Activated naive CD8-positive, alpha-beta T cell treated with anti-CD3 and anti-CD28 coated beads, Interleukin-2, amount 50 U/mL, for 24 hours (primary cell): ENCODE results near the gene PPP2R3B.
"Not testable (repeated sequence)": the region's sequence is repeated elsewhere in the genome, so short reads cannot be mapped to it uniquely, and the experiment has no call there.

ENCODE experiments used
- ATAC-seq: fragments of 150-1000 bp; cut with Tn5 transposase; one replicate; pipeline ENCODE4 v1.10.0; 2021
- DNase-seq: peaks from one replicate; pipeline ENCODE4 v3.0.0; 2021
- H3K27ac Mint-ChIP-seq: one replicate; pipeline ENCODE4 v1.8.0; 2021; ENCODE audit warnings: mild to moderate bottlenecking, mixed read lengths
- H3K27me3 Mint-ChIP-seq: one replicate; pipeline ENCODE4 v1.8.0; 2021; ENCODE audit warnings: mixed read lengths
- H3K36me3 Mint-ChIP-seq: one replicate; pipeline ENCODE4 v1.8.0; 2021; ENCODE audit warnings: low read depth, mixed read lengths
- H3K4me1 Mint-ChIP-seq: one replicate; pipeline ENCODE4 v1.8.0; 2021; ENCODE audit warnings: mixed read lengths
- H3K4me3 Mint-ChIP-seq: one replicate; pipeline ENCODE4 v1.8.0; 2021; ENCODE audit warnings: mild to moderate bottlenecking, moderate library complexity, mixed read lengths
- H3K9me3 Mint-ChIP-seq: one replicate; pipeline ENCODE4 v1.8.0; 2021; ENCODE audit warnings: mixed read lengths

Gene PPP2R3B

DNA sequence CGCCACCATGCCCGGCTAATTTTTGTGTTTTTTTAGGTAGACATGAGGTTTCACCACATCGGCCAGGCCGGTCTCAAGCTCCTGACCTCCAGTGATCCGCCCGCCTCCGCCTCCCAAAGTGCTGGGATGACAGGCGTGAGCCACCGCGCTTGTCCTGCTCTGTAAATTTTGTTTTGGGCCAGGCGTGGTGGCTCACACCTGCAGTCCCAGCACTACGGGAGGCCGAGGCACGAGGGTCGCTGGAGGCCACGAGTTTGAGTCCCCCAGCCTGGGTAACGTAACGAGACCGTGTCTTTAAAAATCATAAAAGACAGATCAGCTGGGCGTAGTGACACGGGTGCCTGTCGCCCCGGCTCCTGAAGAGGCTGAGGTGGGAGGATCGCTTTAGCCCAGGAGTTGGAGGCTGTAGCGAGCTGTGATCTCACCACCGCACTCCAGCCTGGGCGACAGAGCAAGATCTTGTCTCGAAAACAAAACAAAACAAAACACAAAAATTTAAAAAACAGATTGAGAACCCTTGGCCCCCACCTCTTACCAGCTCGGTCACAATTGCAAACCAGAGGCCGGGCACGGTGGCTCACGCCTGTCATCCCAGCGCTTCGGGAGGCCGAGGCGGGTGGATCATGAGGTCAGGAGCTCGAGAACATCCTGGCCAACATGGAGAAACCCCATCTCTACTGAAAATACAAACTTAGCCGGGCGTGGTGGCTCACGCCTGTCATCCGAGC is 34.0 kb upstream of the PPP2R3B start:
- H3K9me3 Mint-ChIP-seq, result no peaks in the 10 kb centered on the region
- peaks cover 3% of the 10 kb centered on the region for H3K27me3 Mint-ChIP-seq
- H3K36me3 Mint-ChIP-seq, result peaks cover 2% of the 10 kb centered on the region
- no peak overlapping the region for H3K27ac Mint-ChIP-seq
- ATAC-seq (no peak), DNase-seq (no peak)
- no peak overlapping the region for H3K4me3 Mint-ChIP-seq
- peaks cover 1% of the 10 kb centered on the region for H3K4me1 Mint-ChIP-seq

- peaks cover 6% of the 10 kb centered on the region for H3K27me3 Mint-ChIP-seq
- ATAC-seq, result no peak
- H3K9me3 Mint-ChIP-seq, result no peaks in the 10 kb centered on the region
- H3K4me1 Mint-ChIP-seq, result peaks cover 1% of the 10 kb centered on the region
- H3K4me3 Mint-ChIP-seq, result no peak overlapping the region
- no peak overlapping the region for H3K27ac Mint-ChIP-seq
- DNase-seq, result no peak
- peaks cover 2% of the 10 kb centered on the region for H3K36me3 Mint-ChIP-seq
Measured at GRCh38 chrX:418927-419729, 32.4 kb upstream of the PPP2R3B start.

DNA sequence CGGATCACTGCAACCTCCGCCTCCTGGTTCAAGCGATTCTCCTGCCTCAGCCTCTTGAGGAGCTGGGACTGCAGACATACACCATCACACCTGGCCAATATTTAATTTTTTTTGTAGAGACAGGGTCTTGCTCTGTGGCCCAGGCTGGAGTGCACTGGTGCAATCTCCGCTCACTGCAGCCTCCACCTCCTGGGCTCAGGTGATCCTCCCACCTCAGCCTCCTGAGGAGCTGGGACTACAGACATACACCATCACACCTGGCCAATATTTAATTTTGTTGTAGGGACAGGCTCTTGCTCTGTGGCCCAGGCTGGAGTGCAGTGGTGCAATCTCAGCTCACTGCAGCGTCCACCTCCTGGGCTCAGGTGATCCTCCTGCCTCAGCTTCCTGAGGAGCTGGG is 28.8 kb upstream of the PPP2R3B start:
- not testable (repeated sequence) for ATAC-seq, H3K9me3 Mint-ChIP-seq, H3K4me1 Mint-ChIP-seq, H3K36me3 Mint-ChIP-seq, H3K27me3 Mint-ChIP-seq, H3K4me3 Mint-ChIP-seq, DNase-seq, H3K27ac Mint-ChIP-seq

- ATAC-seq (no peak), DNase-seq (no peak)
- Mint-ChIP-seq H3K27me3 (peaks cover 5% of the 10 kb centered on the region), H3K27ac (no peak overlapping the region), H3K4me1 (no peaks in the 10 kb centered on the region), H3K9me3 (no peaks in the 10 kb centered on the region), H3K36me3 (peaks cover 3% of the 10 kb centered on the region), H3K4me3 (no peak overlapping the region)
Measured at GRCh38 chrX:413322-414201, 26.9 kb upstream of the PPP2R3B start.

DNA sequence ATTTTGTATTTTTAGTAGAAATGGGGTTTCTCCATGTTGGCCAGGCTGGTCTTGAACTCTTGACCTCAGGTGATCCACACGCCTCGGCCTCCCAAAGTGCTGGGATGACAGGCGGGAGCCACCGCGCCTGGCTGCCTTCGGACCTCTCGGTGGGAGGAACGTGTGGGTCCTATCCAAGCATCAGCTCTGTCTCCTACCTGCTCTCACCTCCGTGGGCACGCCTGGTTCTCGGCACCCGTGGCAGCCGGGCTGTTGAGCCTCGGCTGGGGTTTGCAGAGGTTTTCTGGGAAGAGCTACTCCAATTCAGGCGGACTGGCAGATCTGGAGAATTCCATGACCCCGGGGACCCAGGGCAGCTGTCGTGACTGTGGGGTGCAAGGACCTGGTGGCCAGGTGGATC is 23.6 kb upstream of the PPP2R3B start:
- H3K27me3 Mint-ChIP-seq, result peaks cover 2% of the 10 kb centered on the region
- H3K4me3 Mint-ChIP-seq, result no peak overlapping the region
- ATAC-seq, result no peak
- no peaks in the 10 kb centered on the region for H3K4me1 Mint-ChIP-seq
- no peak overlapping the region for H3K27ac Mint-ChIP-seq
- H3K9me3 Mint-ChIP-seq, result no peaks in the 10 kb centered on the region
- H3K36me3 Mint-ChIP-seq, result peaks cover 4% of the 10 kb centered on the region
- DNase-seq, result no peak

- Mint-ChIP-seq H3K36me3 (peaks cover 4% of the 10 kb centered on the region), H3K4me3 (no peak overlapping the region), H3K4me1 (no peaks in the 10 kb centered on the region), H3K27me3 (no peaks in the 10 kb centered on the region), H3K9me3 (no peaks in the 10 kb centered on the region), H3K27ac (no peak overlapping the region)
- DNase-seq, result no peak
- ATAC-seq, result no peak
Measured at GRCh38 chrX:405149-405548, 18.4 kb upstream of the PPP2R3B start.

GRCh38 chrX:404656-405055 is 17.9 kb upstream of the PPP2R3B start:
- DNase-seq (no peak), ATAC-seq (no peak)
- Mint-ChIP-seq H3K27me3 (no peaks in the 10 kb centered on the region), H3K4me1 (no peaks in the 10 kb centered on the region), H3K36me3 (peaks cover 4% of the 10 kb centered on the region), H3K9me3 (no peaks in the 10 kb centered on the region), H3K27ac (no peak overlapping the region), H3K4me3 (no peak overlapping the region)

DNA sequence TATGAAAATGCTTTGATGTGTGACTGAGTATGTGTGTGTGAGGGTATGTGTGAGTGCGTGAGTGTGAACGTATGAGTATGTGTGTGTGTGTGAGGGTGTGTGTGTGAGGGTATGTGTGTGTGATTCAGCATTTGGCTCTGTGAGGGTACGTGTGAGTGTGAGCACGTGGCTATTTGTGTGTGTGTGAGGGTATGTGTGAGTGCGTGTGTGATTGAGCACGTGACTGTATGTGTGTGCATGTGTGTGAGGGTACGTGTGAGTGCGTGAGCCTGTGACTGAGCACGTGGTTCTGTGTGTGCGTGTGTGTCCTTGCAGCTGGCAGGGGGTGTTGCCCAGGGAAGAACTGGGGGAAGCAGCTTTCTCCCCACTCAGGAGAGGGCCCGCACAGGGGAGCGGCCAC is 16.1 kb upstream of the PPP2R3B start:
- H3K36me3 Mint-ChIP-seq, result peaks cover 5% of the 10 kb centered on the region
- DNase-seq (no peak), ATAC-seq (no peak)
- H3K4me3 Mint-ChIP-seq, result no peak overlapping the region
- H3K4me1 Mint-ChIP-seq, result no peaks in the 10 kb centered on the region
- H3K27me3 Mint-ChIP-seq, result no peaks in the 10 kb centered on the region
- H3K27ac Mint-ChIP-seq, result no peak overlapping the region
- H3K9me3 Mint-ChIP-seq, result no peaks in the 10 kb centered on the region

DNA sequence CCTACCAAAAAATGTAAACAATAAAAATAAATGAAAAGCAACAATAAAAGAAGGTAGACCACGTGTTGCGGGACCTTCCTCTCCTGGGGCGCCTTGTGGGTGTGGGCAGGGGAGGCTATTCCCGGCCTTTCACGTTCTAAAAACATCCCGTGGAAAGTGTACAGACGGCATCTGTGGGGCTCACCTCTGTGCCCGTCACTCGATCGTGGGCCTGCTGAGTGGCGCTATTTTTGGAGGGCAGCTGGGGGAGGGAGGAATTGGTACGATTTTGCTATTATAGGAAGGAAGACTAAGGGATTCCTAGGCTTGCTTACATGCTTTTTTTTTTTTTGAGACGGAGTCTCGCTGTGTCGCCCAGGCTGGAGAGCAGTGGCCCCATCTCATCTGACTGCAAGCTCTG is 13.6 kb upstream of the PPP2R3B start:
- H3K27me3 Mint-ChIP-seq, result no peaks in the 10 kb centered on the region
- H3K4me3 Mint-ChIP-seq, result no peak overlapping the region
- H3K9me3 Mint-ChIP-seq, result no peaks in the 10 kb centered on the region
- H3K4me1 Mint-ChIP-seq, result no peaks in the 10 kb centered on the region
- H3K36me3 Mint-ChIP-seq, result peaks cover 3% of the 10 kb centered on the region
- ATAC-seq, result no peak
- DNase-seq, result no peak
- no peak overlapping the region for H3K27ac Mint-ChIP-seq

DNA sequence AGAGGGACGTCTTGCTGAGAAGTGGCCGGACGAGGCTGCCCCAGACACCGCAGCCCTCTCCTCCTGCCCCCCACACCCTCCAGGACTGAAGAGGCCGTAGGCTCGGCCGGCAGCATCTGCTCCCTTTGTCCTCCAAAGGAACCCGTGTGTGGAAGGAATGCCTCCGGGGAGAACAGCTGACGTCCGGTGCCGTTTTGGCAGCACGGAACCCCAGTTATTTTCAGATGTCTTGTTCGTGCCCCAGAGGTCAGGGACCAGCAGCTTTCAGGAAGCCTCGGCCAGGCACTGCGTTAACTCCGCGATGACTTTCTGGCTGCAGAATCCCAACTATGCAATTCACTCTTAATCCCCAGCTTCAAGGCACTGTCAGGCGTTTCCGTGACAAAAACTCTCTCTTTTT is 10.9 kb upstream of the PPP2R3B start:
- no peaks in the 10 kb centered on the region for H3K27me3 Mint-ChIP-seq
- no peaks in the 10 kb centered on the region for H3K4me1 Mint-ChIP-seq
- DNase-seq (no peak), ATAC-seq (no peak)
- H3K4me3 Mint-ChIP-seq, result no peak overlapping the region
- H3K9me3 Mint-ChIP-seq, result no peaks in the 10 kb centered on the region
- H3K27ac Mint-ChIP-seq, result no peak overlapping the region
- H3K36me3 Mint-ChIP-seq, result peaks cover 3% of the 10 kb centered on the region

DNA sequence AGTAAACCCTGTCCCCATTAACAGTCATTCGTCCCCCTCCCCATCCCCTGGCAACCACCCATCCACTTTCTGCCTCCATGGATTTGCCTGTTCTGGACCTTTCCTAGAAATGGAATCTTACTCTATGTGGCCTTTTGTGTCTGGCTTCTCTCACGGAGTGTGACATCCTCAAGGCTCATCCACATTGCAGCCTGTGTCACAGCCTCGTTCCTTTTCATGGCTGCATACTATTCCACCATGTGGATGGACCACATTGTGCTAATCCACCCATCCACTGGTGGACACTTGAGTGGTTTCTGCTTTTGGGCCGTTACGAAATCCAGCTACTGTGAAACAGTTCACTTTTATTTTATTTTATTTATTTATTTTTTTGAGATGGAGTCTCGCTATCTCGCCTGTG is 8.1 kb upstream of the PPP2R3B start:
- H3K27ac Mint-ChIP-seq, result no peak overlapping the region
- peaks cover 3% of the 10 kb centered on the region for H3K36me3 Mint-ChIP-seq
- H3K9me3 Mint-ChIP-seq, result no peaks in the 10 kb centered on the region
- H3K27me3 Mint-ChIP-seq, result no peaks in the 10 kb centered on the region
- DNase-seq (no peak), ATAC-seq (no peak)
- H3K4me3 Mint-ChIP-seq, result no peak overlapping the region
- H3K4me1 Mint-ChIP-seq, result no peaks in the 10 kb centered on the region

GRCh38 chrX:392575-392846 is 5.8 kb upstream of the PPP2R3B start:
- ATAC-seq, result no peak
- peaks cover 5% of the 10 kb centered on the region for H3K4me1 Mint-ChIP-seq
- no peak overlapping the region for H3K27ac Mint-ChIP-seq
- H3K27me3 Mint-ChIP-seq, result no peaks in the 10 kb centered on the region
- H3K4me3 Mint-ChIP-seq, result no peak overlapping the region
- DNase-seq, result no peak
- no peaks in the 10 kb centered on the region for H3K36me3 Mint-ChIP-seq
- no peaks in the 10 kb centered on the region for H3K9me3 Mint-ChIP-seq

- Mint-ChIP-seq H3K9me3 (no peaks in the 10 kb centered on the region), H3K36me3 (peaks cover 3% of the 10 kb centered on the region), H3K27me3 (peaks cover 3% of the 10 kb centered on the region), H3K27ac (no peak overlapping the region), H3K4me3 (no peak overlapping the region), H3K4me1 (peaks cover 10% of the 10 kb centered on the region)
- ATAC-seq (no peak), DNase-seq (no peak)
Measured at GRCh38 chrX:391717-392574, 5.2 kb upstream of the PPP2R3B start.

DNA sequence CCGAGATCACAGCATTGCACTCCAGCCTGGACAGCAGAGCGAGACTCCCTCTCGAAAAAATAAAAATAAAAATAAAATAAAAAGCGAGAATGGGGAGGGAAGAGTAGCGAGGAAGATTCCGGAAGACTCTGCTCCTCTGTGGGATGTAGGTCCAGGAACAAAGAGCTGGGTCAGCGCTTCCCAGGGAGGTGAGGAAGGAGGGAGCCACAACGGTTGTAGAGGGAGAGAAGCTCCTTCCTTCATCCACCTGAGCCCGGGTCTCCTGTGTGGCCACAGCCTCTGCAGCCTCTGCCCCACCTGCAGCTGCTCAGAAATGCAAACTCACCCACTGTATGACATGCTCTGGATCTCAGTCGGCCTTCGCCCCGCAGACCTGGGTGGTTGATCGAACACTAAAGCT is 3.8 kb upstream of the PPP2R3B start:
- DNase-seq (no peak), ATAC-seq (no peak)
- Mint-ChIP-seq H3K27ac (no peak overlapping the region), H3K4me3 (no peak overlapping the region), H3K9me3 (no peaks in the 10 kb centered on the region), H3K27me3 (peaks cover 4% of the 10 kb centered on the region), H3K4me1 (peaks cover 12% of the 10 kb centered on the region), H3K36me3 (peaks cover 3% of the 10 kb centered on the region)
